HG03066 (cell line): ENCODE data around the gene DYNLT1.
"Not testable (repeated sequence)": the region's sequence is repeated elsewhere in the genome, so short reads cannot be mapped to it uniquely, and the experiment has no call there.

Source experiments
- ATAC-seq: cut with Tn5 transposase; IDR thresholded peaks from one replicate; pipeline ENCODE4 v1.9.1; 2021; ENCODE audit warnings: low read depth; ENCODE audit not compliant: unreplicated experiment

Gene DYNLT1

DNA sequence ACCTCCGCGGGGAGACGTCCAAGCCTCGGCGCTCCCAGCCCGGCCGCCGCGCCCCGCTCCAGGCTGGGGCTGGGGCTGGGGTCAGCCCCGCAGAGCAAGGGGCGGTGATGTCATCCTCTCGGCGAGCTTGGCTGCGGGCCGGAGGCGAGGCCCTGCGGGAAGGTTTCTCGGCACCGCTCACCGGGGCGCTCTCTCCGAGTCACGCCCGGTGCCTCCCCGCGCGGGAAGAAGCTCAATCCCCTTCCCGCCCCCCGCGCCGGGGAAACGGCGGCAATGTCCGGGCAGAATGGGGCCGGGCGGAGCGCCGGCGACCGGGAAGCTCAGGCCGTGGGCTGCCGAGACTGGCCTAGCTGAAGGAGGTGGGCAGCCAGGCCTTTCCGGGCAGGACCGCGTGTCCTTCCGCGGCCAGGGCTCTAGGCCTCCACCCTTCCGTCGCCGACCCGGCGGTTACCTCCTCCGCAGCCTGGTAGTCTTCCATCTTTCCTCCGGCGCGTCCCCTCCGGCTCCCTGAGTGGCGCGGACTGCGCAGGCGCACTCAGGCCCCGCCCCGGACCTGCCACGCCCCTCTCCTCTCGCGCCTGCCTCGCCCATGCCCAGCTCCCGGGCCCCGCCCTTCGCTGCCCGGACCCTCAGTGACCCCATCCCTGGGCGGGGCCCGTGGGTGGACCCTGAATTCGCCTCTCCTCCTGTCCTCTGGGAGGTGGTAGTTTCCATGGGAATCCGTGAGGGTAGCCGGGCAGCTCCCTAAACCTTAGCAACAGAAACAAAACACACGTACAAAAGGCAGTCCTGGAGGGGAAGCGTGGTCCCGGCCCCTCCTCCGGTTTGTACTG lies at the start of gene DYNLT1:
DYNLT1 (minus strand) TSS at position 513 of the 833 bp plus-strand sequence; CDS start at position 478, 35 bp downstream.
- ATAC-seq = peak; percentile 54

GRCh38 chr6:158688860-158689259 lies 44.3 kb upstream of the DYNLT1 start:
- ATAC-seq = no peak

DNA sequence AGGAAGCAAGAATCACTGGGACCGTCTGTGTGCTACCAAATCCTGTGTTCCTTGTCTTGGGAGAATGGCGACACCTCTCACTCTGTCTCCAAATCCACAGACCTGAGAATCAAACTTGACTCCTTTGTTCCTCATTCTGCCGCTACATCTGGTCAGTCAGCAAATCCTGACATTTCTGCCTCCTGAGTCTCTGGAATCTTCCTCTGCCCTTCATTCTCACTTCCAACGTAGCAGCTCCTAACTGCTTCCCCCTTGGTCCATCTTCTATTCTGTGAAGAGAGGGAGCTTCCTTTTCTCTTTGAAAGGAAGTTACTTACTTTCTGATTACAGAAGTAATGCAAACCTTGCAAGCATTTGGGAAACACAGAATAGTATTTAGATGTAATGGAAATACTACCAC lies 43.0 kb upstream of the DYNLT1 start:
- ATAC-seq = no peak

- peak; percentile 66 for ATAC-seq
These were observed 42.3 kb upstream of the DYNLT1 start for GRCh38 chr6:158686791-158687381.

GRCh38 chr6:158686311-158686710 lies 41.8 kb upstream of the DYNLT1 start:
- peak; percentile 12 for ATAC-seq

DNA sequence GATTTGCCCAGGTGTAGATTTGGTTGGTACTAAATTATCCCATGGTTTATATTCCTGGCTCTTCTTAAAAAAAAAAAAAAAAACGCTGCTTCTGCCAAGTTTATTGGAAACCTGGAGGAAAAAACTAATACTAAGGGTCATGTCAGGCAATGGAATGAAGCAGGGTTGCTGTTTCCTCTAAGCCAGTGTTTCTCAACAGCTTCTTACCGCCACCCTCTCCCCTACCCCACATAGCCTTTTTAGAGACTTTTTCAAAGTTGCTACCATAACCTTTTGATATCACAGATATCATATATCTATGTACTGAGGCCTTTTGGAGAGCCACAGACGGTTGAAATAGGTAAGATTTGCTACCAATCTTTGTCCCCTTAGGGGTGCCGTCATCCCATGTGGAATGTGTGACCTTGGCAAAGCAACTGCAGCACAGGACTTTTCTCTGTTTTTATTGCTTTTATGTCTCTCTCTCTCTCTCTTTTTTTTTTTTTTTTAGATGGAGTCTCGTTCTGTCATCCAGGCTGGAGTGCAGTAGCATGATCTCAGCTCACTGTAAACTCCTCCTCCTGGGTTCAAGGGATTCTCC lies 40.3 kb upstream of the DYNLT1 start:
- no peak for ATAC-seq

GRCh38 chr6:158684311-158684710 lies 39.8 kb upstream of the DYNLT1 start:
- no peak for ATAC-seq

GRCh38 chr6:158680481-158680880 lies 35.9 kb upstream of the DYNLT1 start:
- ATAC-seq = no peak

DNA sequence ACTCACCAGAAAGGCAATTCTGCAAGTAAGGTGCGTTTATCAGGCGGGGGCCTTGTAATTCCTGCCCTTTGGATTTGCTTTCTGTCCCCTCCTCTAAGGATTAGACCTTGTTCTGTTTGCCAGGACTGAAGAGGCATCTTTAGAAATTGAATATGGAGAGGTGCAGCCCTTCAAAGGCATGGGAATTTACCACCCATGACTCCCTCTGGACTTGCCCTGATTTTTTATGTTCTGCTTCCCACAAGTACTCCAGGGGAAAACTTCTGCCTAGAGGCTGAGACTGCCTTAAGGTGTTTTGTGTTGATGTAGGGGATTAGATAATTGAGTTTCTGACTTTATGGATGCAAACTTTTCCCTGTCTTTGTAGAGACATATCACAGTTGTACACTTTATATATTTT lies 35.5 kb upstream of the DYNLT1 start:
- ATAC-seq = no peak

DNA sequence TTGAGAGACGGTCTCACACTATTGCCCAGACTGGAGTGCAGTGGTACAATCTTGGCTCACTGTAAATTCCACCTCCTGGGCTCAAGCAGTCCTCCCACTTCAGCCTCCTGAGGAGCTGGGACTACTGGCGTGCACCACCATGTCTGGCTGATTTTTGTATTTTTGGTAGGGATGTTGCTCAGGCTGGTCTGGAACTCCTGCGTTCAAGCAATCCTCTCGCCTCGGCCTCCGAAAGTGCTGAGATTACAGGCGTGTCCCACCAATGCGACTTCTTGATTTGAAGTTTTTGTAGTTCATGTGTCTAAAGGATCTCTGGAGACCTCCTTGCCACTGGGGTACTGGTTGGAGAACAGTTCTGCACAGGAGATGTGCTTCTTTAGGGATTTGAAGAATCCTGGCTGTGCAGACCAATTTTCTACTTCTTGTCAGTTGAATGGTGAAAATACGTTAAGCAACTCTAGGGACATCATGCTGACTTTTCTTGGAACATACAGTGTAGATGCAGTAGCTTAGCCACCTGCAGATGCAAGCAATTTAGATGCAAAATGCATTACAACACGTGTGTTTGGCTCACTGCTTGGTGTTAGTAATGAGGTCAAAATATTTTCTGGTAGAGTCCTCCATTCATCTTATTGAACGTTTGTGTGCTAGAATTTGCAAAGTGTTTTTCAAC lies 33.5 kb upstream of the DYNLT1 start:
- no peak for ATAC-seq

- ATAC-seq = not testable (repeated sequence)
These were observed 32.6 kb upstream of the DYNLT1 start for GRCh38 chr6:158677094-158677493.

DNA sequence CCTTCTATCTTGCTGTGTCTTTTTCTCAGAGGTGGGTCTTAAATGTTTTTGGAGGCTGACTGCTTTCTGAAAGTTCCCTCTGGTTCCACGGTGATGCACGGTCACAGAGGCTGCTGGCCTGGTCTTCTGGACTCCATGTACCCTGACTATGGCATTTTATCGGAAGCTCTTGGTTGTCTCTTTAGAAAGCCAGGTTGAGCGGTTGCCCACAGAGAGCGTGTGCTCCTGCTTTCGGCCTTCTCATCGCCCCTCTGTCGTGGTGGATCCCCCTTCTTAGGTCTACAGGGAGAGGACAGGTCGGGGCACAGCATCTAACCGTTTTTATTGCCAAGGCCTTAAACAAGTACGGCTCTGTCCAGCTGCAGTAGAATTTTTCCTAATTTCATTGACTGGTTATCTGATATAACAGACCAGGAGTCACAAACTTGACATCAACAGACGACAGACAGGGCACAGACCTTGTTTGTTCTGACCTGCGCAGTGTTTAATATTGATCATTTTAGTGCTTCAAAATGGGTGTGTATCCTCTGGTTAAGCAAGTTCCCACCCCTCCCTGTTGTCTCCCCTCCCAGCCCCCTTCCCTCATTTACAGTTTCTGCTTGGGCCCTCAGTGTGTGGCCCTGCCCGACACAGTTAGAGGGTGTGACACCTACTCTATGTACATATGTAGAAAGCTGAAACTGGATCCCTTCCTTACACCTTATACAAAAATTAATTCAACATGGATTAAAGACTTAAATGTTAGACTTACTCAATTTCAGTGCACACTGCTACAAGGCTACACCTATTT lies 30.0 kb upstream of the DYNLT1 start:
- no peak for ATAC-seq

DNA sequence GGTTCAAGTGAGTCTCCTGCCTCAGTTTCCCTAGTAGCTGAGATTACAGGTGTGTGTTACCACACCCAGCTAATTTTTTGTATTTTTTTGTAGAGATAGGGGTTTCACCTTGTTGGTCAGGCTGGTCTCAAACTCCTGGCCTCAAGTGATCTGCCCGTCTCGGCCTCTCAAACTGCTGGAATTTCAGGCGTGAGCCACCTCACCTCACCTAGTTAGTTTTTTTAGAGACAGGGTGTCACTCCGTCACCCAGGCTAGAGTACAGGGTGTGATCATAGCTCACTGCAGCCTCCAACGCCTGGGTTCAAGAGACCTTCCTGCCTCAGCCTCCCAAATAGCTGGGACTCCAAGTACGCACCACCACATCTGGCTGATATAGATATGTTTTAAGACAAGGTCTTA lies 28.2 kb upstream of the DYNLT1 start:
- ATAC-seq = no peak

- not testable (repeated sequence) for ATAC-seq
These were observed 27.6 kb upstream of the DYNLT1 start for GRCh38 chr6:158672119-158672518.

GRCh38 chr6:158669145-158670035 lies 24.8 kb upstream of the DYNLT1 start:
- no peak for ATAC-seq

- no peak for ATAC-seq
These were observed 24.2 kb upstream of the DYNLT1 start for GRCh38 chr6:158668707-158669103.

DNA sequence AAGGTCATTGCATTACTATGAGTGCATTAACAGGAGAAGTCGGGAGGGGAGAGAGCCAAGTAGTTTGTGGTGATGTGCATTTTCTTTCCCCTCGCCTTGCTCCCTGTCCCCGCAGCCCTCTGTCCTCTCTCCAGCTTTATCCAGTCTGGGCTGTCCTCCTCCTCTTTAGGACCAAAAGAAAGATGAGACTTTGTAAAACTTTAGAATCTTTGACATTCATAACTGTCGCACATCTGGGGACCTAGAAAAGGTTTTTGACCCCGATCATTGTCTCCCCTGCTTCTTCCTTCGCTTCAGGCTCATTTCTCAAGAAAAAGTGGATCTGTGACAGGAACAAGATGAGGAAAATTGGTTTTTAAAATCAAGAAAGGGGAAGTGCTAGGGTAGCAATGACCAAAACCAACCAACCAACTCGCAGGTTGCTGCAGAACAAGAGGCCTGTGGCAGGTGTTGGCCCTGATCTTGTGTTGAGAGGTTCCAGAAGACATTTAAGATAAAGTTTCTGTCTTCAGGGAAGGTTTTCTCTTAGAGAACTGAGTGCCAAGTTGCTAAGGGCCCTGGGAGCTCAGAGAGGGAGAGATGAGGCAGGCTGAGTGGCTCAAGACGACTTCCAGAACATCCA lies 22.9 kb upstream of the DYNLT1 start:
- ATAC-seq = no peak

DNA sequence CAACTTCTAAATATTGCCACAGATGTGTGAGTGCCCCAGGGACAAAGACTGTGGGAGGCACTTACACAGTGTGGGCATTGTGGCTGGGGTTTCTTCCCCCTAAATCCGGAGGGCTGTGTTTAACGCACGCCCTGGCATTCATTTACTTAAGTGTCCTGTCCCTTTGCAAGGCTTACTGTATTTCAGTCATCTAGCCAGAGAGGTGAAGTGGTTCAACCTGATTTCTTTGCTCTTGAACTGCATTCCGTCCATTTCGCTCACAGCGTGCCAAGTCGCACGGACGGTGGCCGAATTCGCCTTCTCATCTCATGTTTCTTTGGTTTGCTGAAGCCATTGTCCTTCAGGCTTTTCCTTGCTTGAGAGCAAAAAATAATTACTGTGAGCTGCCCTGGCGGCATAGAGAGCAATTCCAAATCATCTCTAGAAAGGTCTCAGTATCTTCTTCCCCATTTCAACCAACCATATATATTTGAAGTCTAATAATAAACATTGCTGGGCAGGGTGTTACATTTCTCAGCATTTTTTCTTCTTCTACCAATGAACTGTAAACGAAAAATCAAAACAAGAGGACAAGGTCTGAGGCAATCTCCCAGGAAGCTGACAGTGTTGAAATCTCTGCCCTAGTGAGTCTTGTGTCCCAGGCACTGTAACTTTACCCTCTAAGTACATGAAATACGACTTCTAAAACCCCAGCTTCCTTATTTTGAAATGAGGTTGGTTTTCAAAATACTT lies 22.3 kb upstream of the DYNLT1 start:
- ATAC-seq = no peak
